MM.1S (cell line): Measurements from ENCODE around the gene WDR70.

Experiments used
- CTCF ChIP-seq: fragments of 300-600 bp; sonication (generic); IDR thresholded peaks from 2 replicates; pipeline ENCODE4 v1.5.1; 2016; ENCODE audit warnings: antibody characterized with exemption, low read length, mixed read lengths
- EZH2 ChIP-seq: fragments of 300-600 bp; sonication (generic); optimal IDR thresholded peaks from 2 replicates; pipeline ENCODE3; 2017; ENCODE audit warnings: low read depth, mild to moderate bottlenecking, antibody characterized with exemption, low read length, mixed read lengths

DNA sequence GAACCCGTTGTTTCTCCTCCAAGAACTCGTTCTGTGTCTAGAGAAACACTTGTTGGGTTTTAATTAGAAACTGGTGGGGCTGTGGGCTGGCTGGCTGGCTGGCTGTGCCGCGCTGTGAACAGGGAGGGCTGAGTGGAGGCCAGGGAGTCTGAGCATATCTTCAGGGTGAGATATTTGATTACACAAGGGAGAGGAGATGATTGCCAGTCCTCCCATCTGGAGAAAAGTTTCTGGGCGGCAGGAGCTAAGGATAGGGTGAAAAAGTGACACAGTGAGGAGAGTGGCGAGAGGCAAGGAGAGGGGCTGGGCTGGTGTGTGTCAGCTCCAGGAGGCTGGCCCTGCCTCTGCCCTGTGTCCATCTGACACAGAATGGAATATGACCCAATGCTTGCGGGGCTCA lies 397.7 kb downstream of the WDR70 start:
- TF ChIP-seq EZH2 (no peak), CTCF (no peak)
